ENCODE measurements around the gene ZNF770. TPM values are rescaled to one million over a fixed set of nuclear protein-coding genes. Genes with fewer than 3 reads are reported as not detected.
A peak's percentile ranks its signal among the peaks of the same experiment; 100 is the strongest.

Gene ZNF770
- polyA plus RNA-seq, 3 donors, result 8.3 to 51.7 (median 28.1) TPM

- Histone ChIP-seq H3K4me2 (replicated peaks; ENCODE audit: extremely low read depth, low read length, poor library complexity, severe bottlenecking) (no peak overlapping the region), H3K79me2 (ENCODE audit: insufficient read depth, low read length) (no peaks in the 10 kb centered on the region), H3K9me3 (replicated peaks in 1 of 2; ENCODE audit: control insufficient read depth in 1 of 2, insufficient read depth in 1 of 2, low read length in 2 of 2) (no peaks in the 10 kb centered on the region), H3K4me3 (replicated peaks in 1 of 3; ENCODE audit: low read depth in 2 of 3, low read length in 3 of 3) (no peak overlapping the region), H3K4me1 (ENCODE audit: control insufficient read depth in 1 of 2, insufficient read depth in 2 of 2, low read length in 2 of 2) (no peaks in the 10 kb centered on the region), H3K9ac (ENCODE audit: insufficient read depth, low read length, poor library complexity, severe bottlenecking) (no peak overlapping the region), H3K27ac (ENCODE audit: low read depth in 1 of 2, low read length in 2 of 2) (no peak overlapping the region), H3K36me3 (replicated peaks in 1 of 2; ENCODE audit: control insufficient read depth in 1 of 2, insufficient read depth in 2 of 2, low read length in 2 of 2) (no peaks in the 10 kb centered on the region), H4K20me1 (ENCODE audit: insufficient read depth, low read length) (no peaks in the 10 kb centered on the region), H2AFZ (ENCODE audit: insufficient read depth, low read depth, low read length, poor library complexity, severe bottlenecking) (peak overlapping the region; percentile 29), H3K27me3 (ENCODE audit: control insufficient read depth in 2 of 2, insufficient read depth in 2 of 2, low read length in 2 of 2) (no peaks in the 10 kb centered on the region)
- Mint-ChIP-seq H3K4me1 (no peaks in the 10 kb centered on the region), H3K36me3 (no peaks in the 10 kb centered on the region), H3K27ac (no peak overlapping the region), H3K4me3 (no peak overlapping the region), H3K9me3 (peaks cover 0 to 3% (median 0%) of the 10 kb centered on the region in 7 donors), H3K27me3 (ENCODE audit: low read depth in 3 of 3) (peaks cover 0 to 11% (median 9%) of the 10 kb centered on the region in 3 donors)
- no peak for TF ChIP-seq CTCF (IDR thresholded peaks at IDR 0.05)
- DNase-seq, result no peak
- no CpG with 5 or more reads among the region's 2 CpGs for WGBS (ENCODE audit: insufficient coverage)
- intact Hi-C loops (cut with micrococcal nuclease), result no loop called here
Measured at GRCh38 chr15:35007397-35007796, 19.3 kb upstream of the ZNF770 start.

GRCh38 chr15:35005933-35006332 is 17.8 kb upstream of the ZNF770 start:
- peaks cover 0 to 8% (median 7%) of the 10 kb centered on the region in 3 donors for H3K27me3 Mint-ChIP-seq (ENCODE audit: low read depth in 3 of 3)

More at GRCh38 chr15:35005933-35006332, 17.8 kb upstream of the ZNF770 start:
- Histone ChIP-seq H2AFZ (ENCODE audit: insufficient read depth, low read depth, low read length, poor library complexity, severe bottlenecking) (no peak overlapping the region), H3K36me3 (replicated peaks in 1 of 2; ENCODE audit: control insufficient read depth in 1 of 2, insufficient read depth in 2 of 2, low read length in 2 of 2) (no peaks in the 10 kb centered on the region), H3K4me2 (replicated peaks; ENCODE audit: extremely low read depth, low read length, poor library complexity, severe bottlenecking) (no peak overlapping the region), H3K9me3 (replicated peaks in 1 of 2; ENCODE audit: control insufficient read depth in 1 of 2, insufficient read depth in 1 of 2, low read length in 2 of 2) (no peaks in the 10 kb centered on the region), H3K79me2 (ENCODE audit: insufficient read depth, low read length) (no peaks in the 10 kb centered on the region), H3K27me3 (ENCODE audit: control insufficient read depth in 2 of 2, insufficient read depth in 2 of 2, low read length in 2 of 2) (no peaks in the 10 kb centered on the region), H4K20me1 (ENCODE audit: insufficient read depth, low read length) (no peaks in the 10 kb centered on the region), H3K9ac (ENCODE audit: insufficient read depth, low read length, poor library complexity, severe bottlenecking) (no peak overlapping the region), H3K4me1 (ENCODE audit: control insufficient read depth in 1 of 2, insufficient read depth in 2 of 2, low read length in 2 of 2) (no peaks in the 10 kb centered on the region), H3K4me3 (replicated peaks in 1 of 3; ENCODE audit: low read depth in 2 of 3, low read length in 3 of 3) (no peak overlapping the region), H3K27ac (ENCODE audit: low read depth in 1 of 2, low read length in 2 of 2) (no peak overlapping the region)
- TF ChIP-seq CTCF (IDR thresholded peaks at IDR 0.05), result no peak
- peaks cover 6% of the 10 kb centered on the region for H3K4me1 Mint-ChIP-seq
- no peak overlapping the region for H3K4me3 Mint-ChIP-seq
- H3K36me3 Mint-ChIP-seq, result no peaks in the 10 kb centered on the region
- intact Hi-C loops (cut with micrococcal nuclease), result no loop called here
- 100% methylated on average over 2 of the region's 6 CpGs for WGBS (ENCODE audit: insufficient coverage)
- DNase-seq, result no peak
- H3K9me3 Mint-ChIP-seq, result peaks cover 0 to 3% (median 0%) of the 10 kb centered on the region in 7 donors
- H3K27ac Mint-ChIP-seq, result peak overlapping the region in 1 of 7 donors; percentile 70
